ENCODE results near the gene ADAMTSL2.

- TF ChIP-seq, protein P1, sequence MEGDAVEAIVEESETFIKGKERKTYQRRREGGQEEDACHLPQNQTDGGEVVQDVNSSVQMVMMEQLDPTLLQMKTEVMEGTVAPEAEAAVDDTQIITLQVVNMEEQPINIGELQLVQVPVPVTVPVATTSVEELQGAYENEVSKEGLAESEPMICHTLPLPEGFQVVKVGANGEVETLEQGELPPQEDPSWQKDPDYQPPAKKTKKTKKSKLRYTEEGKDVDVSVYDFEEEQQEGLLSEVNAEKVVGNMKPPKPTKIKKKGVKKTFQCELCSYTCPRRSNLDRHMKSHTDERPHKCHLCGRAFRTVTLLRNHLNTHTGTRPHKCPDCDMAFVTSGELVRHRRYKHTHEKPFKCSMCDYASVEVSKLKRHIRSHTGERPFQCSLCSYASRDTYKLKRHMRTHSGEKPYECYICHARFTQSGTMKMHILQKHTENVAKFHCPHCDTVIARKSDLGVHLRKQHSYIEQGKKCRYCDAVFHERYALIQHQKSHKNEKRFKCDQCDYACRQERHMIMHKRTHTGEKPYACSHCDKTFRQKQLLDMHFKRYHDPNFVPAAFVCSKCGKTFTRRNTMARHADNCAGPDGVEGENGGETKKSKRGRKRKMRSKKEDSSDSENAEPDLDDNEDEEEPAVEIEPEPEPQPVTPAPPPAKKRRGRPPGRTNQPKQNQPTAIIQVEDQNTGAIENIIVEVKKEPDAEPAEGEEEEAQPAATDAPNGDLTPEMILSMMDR (IDR thresholded peaks at IDR 0.05; ENCODE audit: insufficient read depth, low read length, poor library complexity, severe bottlenecking) = no peak
- TF ChIP-seq EZH2phosphoT487 (conservative IDR thresholded peaks at IDR 0.05; ENCODE audit: low read length) = no peak
These were observed 81.2 kb downstream of the ADAMTSL2 start for GRCh38 chr9:133615606-133616188.
